ENCODE results near the gene NCAM2. TPM values are rescaled to one million over a fixed set of nuclear protein-coding genes. Genes with fewer than 3 reads are reported as not detected.

Gene NCAM2
- polyA plus RNA-seq, 1 experiment: 0.83 TPM

- ChIA-PET CTCF (interaction anchor here (0.9 kb wide), 1 partner anchor 249 kb away, joined by 4 read pairs; no protein-coding TSS in a partner anchor), POLR2A (no interaction called here)
- TF ChIP-seq CTCF (IDR thresholded peaks at IDR 0.05; ENCODE audit: insufficient read depth, low read depth, low read length): no peak
- Histone ChIP-seq H3K36me3 (ENCODE audit: control insufficient read depth, insufficient read depth, low read length) (no peaks in the 10 kb centered on the region), H3K4me3 (ENCODE audit: low read depth, low read length) (no peak overlapping the region), H3K27me3 (ENCODE audit: control insufficient read depth, insufficient read depth, low read length) (no peaks in the 10 kb centered on the region)
- no peak for DNase-seq (ENCODE audit: low read depth)
Observed at GRCh38 chr21:21174676-21175075, 176.5 kb downstream of the NCAM2 start.

GRCh38 chr21:21175798-21176334 is 177.7 kb downstream of the NCAM2 start:
- ChIA-PET CTCF (no interaction called here), POLR2A (no interaction called here)
- no peak overlapping the region for H3K4me3 ChIP-seq (ENCODE audit: low read depth, low read length)

GRCh38 chr21:21177353-21177986 is 179.3 kb downstream of the NCAM2 start:
- DNase-seq (ENCODE audit: low read depth): no peak
- CTCF ChIA-PET: no interaction called here
- Histone ChIP-seq H3K4me3 (ENCODE audit: low read depth, low read length) (no peak overlapping the region), H3K27me3 (ENCODE audit: control insufficient read depth, insufficient read depth, low read length) (no peaks in the 10 kb centered on the region), H3K36me3 (ENCODE audit: control insufficient read depth, insufficient read depth, low read length) (no peaks in the 10 kb centered on the region)
- no peak for TF ChIP-seq CTCF (IDR thresholded peaks at IDR 0.05; ENCODE audit: insufficient read depth, low read depth, low read length)
- POLR2A ChIA-PET: no interaction called here

More at GRCh38 chr21:21175798-21176334, 177.7 kb downstream of the NCAM2 start:
- TF ChIP-seq CTCF (IDR thresholded peaks at IDR 0.05; ENCODE audit: insufficient read depth, low read depth, low read length): no peak
- H3K27me3 ChIP-seq (ENCODE audit: control insufficient read depth, insufficient read depth, low read length): no peaks in the 10 kb centered on the region
- no peak for DNase-seq (ENCODE audit: low read depth)
- H3K36me3 ChIP-seq (ENCODE audit: control insufficient read depth, insufficient read depth, low read length): no peaks in the 10 kb centered on the region

GRCh38 chr21:21179619-21180298 is 181.6 kb downstream of the NCAM2 start:
- ChIA-PET CTCF (interaction anchor here (0.8 kb wide), 1 partner anchor 16 kb away, joined by 3 read pairs; no protein-coding TSS in a partner anchor), POLR2A (no interaction called here)
- H3K36me3 ChIP-seq (ENCODE audit: control insufficient read depth, insufficient read depth, low read length): no peaks in the 10 kb centered on the region
- DNase-seq (ENCODE audit: low read depth): no peak
- H3K4me3 ChIP-seq (ENCODE audit: low read depth, low read length): no peak overlapping the region
- H3K27me3 ChIP-seq (ENCODE audit: control insufficient read depth, insufficient read depth, low read length): no peaks in the 10 kb centered on the region
- no peak for TF ChIP-seq CTCF (IDR thresholded peaks at IDR 0.05; ENCODE audit: insufficient read depth, low read depth, low read length)

GRCh38 chr21:21182401-21183010 is 184.3 kb downstream of the NCAM2 start:
- CTCF ChIA-PET: interaction anchor here (1.2 to 1.4 kb wide), 2 partner anchors 12 to 17 kb away, joined by 3 to 4 read pairs; no protein-coding TSS in a partner anchor
- Histone ChIP-seq H3K4me3 (ENCODE audit: low read depth, low read length) (no peak overlapping the region), H3K36me3 (ENCODE audit: control insufficient read depth, insufficient read depth, low read length) (no peaks in the 10 kb centered on the region), H3K27me3 (ENCODE audit: control insufficient read depth, insufficient read depth, low read length) (no peaks in the 10 kb centered on the region)
- POLR2A ChIA-PET: no interaction called here
- TF ChIP-seq CTCF (IDR thresholded peaks at IDR 0.05; ENCODE audit: insufficient read depth, low read depth, low read length): no peak
- DNase-seq (ENCODE audit: low read depth): no peak
